LoVo (cell line): ENCODE results near the gene ATF4.
A peak's percentile ranks its signal among the peaks of the same experiment; 100 is the strongest.

ENCODE experiments used
- DNase-seq: peaks from one replicate; pipeline ENCODE4 v3.0.0-alpha.2; 2016; ENCODE audit warnings: low spot score

Gene ATF4, protein sequence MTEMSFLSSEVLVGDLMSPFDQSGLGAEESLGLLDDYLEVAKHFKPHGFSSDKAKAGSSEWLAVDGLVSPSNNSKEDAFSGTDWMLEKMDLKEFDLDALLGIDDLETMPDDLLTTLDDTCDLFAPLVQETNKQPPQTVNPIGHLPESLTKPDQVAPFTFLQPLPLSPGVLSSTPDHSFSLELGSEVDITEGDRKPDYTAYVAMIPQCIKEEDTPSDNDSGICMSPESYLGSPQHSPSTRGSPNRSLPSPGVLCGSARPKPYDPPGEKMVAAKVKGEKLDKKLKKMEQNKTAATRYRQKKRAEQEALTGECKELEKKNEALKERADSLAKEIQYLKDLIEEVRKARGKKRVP

DNA sequence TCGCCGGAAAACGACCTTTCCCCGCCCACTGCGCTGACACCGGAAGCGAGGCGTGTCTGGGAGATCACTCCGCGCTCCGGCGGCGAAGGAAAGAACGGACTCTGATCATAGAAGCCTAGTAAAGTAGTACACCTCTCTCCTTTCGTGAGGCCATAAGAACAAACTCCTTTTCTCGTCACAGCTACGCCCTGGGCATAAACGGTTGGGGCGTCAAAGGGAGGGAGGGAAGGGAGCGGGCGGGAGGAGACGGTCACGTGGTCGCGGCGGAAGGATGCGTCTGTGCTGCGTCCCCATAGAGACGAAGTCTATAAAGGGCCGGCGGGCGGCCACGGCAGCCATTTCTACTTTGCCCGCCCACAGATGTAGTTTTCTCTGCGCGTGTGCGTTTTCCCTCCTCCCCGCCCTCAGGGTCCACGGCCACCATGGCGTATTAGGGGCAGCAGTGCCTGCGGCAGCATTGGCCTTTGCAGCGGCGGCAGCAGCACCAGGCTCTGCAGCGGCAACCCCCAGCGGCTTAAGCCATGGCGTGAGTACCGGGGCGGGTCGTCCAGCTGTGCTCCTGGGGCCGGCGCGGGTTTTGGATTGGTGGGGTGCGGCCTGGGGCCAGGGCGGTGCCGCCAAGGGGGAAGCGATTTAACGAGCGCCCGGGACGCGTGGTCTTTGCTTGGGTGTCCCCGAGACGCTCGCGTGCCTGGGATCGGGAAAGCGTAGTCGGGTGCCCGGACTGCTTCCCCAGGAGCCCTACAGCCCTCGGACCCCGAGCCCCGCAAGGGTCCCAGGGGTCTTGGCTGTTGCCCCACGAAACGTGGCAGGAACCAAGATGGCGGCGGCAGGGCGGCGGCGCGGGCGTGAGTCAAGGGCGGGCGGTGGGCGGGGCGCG is at the start of gene ATF4:
TSS of gene ATF4 (plus strand) at position 337 of the 880 bp plus-strand sequence. CDS start 884 bp downstream, outside the sequence.
- peak; percentile 88 for DNase-seq

DNA sequence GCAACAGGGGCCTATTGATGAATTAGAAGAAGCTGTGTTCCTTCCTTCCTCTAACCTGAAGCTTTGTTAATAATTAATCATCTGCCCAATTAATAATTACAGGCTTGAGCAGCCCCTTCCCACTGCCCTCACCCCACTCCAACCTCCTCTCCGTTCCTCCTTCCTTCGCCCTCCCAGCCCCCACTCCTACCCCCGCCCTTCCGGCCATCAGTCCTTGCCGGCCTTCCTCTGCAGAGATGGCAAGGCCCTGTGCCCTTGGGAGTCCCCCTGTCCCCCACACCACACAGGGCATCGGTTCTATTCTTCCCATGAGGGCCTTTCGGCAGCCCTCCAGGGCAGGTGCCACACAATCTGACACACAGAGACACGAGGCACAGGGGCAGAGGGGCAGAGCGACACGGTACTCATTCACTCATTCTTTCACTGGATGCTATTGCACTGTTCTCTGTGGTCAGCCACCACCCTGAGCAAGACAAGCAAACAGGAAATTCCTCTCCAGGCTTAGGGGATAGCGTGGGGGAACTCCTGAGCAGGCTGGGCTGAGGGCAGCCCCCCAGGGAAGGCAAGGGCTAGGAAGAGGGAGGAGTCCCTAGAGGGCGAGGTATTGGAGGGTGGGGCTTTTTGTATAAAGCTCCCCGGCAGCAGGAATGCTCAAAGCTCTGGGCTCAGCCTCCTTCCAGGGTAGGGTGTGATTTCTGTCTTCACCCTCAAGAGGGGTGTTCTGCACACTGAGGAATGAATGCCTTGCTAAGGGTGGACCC is 48.8 kb upstream of the ATF4 start:
- DNase-seq, result no peak

DNA sequence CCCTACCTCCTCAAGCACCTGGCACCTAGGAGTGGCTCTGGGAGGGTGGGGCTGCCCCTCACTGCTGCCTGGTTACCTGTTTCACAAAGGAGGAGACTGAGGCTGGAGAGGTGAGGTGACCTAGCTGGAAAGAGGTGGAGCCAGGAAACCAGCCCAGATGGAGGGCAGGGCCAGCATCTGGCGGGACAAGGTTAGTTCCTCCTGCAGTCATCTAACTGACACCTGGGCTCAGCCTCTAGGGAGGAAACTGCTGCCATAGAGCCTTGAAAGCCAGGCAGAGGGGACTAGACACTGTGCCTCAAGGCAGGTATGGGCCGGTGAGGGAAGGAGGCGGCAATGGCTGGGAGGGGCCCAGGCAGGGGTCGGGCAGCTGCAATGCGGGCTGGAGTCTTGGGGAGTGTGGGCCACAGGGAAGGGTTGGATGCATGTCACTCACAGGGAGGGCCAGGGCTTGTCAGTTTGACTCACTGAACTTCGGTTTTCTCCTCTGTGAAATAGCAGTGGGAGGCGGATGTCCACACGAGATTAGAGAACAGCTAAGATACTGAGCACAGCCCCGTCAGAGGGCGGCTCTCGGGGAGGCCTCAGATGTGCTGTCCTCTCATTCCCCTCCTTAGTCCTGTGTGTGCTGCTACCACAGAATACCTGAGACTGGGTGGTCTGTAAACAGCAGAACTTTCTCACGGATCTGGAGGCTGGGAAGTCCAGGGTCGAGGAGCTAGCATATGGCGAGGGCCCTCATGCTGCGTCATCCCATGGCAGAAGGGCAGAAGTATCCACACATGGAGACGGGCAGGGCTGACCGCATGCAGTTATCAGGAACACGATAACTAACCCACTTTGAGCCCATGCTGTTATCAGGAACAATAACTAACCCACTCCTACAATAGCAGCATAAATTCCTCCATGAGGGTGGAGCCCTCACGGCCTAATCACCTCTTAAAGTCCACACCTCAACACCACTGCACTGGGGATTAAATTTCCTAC is 47.5 kb upstream of the ATF4 start:
- peak; percentile 12 for DNase-seq

DNA sequence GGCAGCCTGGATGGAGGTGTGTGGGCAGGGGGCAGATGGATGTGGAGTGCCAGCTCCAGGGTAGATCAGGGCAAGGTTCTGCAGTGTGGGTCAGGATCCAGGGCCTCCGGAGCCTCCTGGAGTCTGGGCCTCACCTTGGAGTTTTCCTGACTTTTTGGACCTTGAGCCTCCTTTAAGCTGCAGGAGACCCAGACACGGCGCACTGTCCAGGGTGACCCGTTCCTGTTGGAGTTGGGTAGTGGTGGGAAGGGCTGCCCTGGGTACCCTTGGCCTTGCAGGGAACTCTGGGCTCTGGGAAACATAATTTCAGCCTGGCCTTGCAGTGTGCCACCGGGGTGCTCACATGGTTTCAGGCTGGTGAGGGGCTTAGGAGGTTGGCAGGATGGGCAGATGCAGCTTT is 46.5 kb upstream of the ATF4 start:
- DNase-seq, result no peak

- DNase-seq, result no peak
These were observed 45.8 kb upstream of the ATF4 start for GRCh38 chr22:39474351-39475111.

GRCh38 chr22:39475337-39475736 is 45.0 kb upstream of the ATF4 start:
- no peak for DNase-seq

- no peak for DNase-seq
These were observed 44.5 kb upstream of the ATF4 start for GRCh38 chr22:39475902-39476301.

GRCh38 chr22:39476664-39477063 is 43.7 kb upstream of the ATF4 start:
- DNase-seq, result no peak

DNA sequence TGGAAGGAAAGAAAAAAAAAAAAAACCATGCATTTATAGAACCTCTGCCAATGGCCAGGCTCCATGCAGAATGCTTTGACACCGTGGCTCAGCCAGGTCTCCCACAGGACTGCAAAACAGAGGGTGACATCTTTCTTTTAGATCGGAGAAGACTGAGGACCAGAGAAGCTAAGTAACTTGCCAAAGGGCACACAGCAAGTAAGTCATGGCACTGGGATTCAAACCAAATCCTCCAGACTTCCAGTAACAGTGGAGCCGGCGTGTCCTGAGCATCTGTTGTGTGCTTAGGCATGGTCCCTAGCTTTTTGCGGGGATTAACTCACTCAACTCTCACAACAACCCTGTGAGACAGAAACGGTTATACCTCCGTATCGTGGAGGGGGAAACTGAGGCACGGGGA is 42.8 kb upstream of the ATF4 start:
- no peak for DNase-seq

GRCh38 chr22:39478441-39478850 is 41.9 kb upstream of the ATF4 start:
- DNase-seq, result peak; percentile 28

GRCh38 chr22:39479254-39479653 is 41.1 kb upstream of the ATF4 start:
- DNase-seq, result no peak

GRCh38 chr22:39480557-39480956 is 39.8 kb upstream of the ATF4 start:
- DNase-seq, result no peak

DNA sequence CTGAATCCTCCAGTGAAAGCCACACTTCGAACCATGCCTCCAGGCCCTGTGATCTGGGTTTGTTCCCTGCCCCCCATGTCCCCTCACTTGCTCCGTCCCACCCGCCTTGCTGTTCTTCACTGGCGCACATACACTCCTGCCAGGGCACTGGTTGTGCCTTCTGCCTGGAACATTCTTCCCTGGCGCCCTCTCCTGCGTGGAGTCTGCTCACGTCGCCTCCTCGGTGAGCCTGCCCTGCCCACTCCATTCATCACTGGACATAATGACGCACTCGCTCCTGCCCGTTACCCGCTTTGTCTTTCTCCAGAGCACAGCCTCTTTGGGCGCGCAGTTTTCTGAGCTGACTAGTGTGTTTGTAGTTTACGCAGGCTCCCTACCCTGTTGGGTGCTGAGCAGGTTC is 39.3 kb upstream of the ATF4 start:
- DNase-seq, result no peak

- no peak for DNase-seq
These were observed 38.8 kb upstream of the ATF4 start for GRCh38 chr22:39481595-39481994.

- DNase-seq, result no peak
These were observed 37.6 kb upstream of the ATF4 start for GRCh38 chr22:39482768-39483167.

- DNase-seq, result no peak
These were observed 33.2 kb upstream of the ATF4 start for GRCh38 chr22:39486951-39487825.

DNA sequence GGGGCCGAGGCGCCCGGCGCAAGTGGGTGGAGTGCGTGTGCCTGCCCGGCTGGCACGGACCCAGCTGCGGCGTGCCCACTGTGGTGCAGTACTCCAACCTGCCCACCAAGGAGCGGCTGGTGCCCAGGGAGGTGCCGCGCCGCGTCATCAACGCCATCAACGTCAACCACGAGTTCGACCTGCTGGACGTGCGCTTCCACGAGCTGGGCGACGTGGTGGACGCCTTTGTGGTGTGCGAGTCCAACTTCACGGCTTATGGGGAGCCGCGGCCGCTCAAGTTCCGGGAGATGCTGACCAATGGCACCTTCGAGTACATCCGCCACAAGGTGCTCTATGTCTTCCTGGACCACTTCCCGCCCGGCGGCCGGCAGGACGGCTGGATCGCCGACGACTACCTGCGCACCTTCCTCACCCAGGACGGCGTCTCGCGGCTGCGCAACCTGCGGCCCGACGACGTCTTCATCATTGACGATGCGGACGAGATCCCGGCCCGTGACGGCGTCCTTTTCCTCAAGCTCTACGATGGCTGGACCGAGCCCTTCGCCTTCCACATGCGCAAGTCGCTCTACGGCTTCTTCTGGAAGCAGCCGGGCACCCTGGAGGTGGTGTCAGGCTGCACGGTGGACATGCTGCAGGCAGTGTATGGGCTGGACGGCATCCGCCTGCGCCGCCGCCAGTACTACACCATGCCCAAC is 32.4 kb upstream of the ATF4 start:
- DNase-seq, result no peak

DNA sequence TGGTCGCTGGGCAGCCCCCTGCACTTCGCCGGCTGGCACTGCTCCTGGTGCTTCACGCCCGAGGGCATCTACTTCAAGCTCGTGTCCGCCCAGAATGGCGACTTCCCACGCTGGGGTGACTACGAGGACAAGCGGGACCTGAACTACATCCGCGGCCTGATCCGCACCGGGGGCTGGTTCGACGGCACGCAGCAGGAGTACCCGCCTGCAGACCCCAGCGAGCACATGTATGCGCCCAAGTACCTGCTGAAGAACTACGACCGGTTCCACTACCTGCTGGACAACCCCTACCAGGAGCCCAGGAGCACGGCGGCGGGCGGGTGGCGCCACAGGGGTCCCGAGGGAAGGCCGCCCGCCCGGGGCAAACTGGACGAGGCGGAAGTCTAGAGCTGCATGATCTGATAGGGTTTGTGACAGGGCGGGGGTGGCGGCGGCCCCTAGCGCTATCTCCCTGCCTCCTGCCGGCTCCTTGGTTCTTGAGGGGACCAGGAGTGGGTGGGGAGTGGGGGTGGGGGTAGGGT is 31.7 kb upstream of the ATF4 start:
- no peak for DNase-seq
